Astrocyte (in vitro differentiated cells and primary cell): ENCODE data around the gene ABCF3.

Source experiments
- CTCF ChIP-seq: IDR thresholded peaks from 2 replicates; pipeline ENCODE4 v1.5.1; 2011; ENCODE audit warnings: low read depth, mild to moderate bottlenecking, inconsistent platforms, low read length, moderate library complexity; ENCODE audit not compliant: insufficient read depth
- EZH2 ChIP-seq: IDR thresholded peaks from 2 replicates; pipeline ENCODE4 v1.6.1; 2012; ENCODE audit warnings: mild to moderate bottlenecking, low read length, inconsistent platforms; ENCODE audit not compliant: insufficient read depth

- no peak for TF ChIP-seq EZH2
- no peak for TF ChIP-seq CTCF
Measured at GRCh38 chr3:184174284-184174645, 11.7 kb upstream of the ABCF3 start.
